IMR-90 (cell line): ENCODE measurements around the gene MRE11. TPM values are rescaled to one million over a fixed set of nuclear protein-coding genes. Genes with fewer than 3 reads are reported as not detected.

ENCODE experiments used
- ATAC-seq: fragments of 200-7000 bp; cut with Tn5 transposase; 2 replicates; pipeline ENCODE4 v1.9.1; 2020; ENCODE audit warnings: low read depth, mild to moderate bottlenecking, moderate library complexity
- BruUV-seq: library from RNA; stranded (reverse); fragments of 400-500 nt; replicated peaks from 2 replicates; lab custom pipeline; 2021; lab: Mats Ljungman, UMichigan
- CTCF ChIA-PET: fragments of 300-600 bp; formaldehyde crosslinking; extraction: SDS; loops from one replicate; lab custom pipeline; 2021; ENCODE audit warnings: antibody characterized with exemption; lab: Yijun Ruan, JAX
- POLR2A ChIA-PET: fragments of 300-600 bp; sonication (Branson Sonifier 250); formaldehyde crosslinking; loops from one replicate; lab custom pipeline; 2022; ENCODE audit warnings: antibody characterized with exemption; ENCODE audit not compliant: unreplicated experiment; lab: Charles Lee
- DNase-seq: peaks from one replicate; pipeline ENCODE4 v3.0.0; 2013
- H2AFZ ChIP-seq: replicated peaks from 2 replicates; pipeline ENCODE3; 2013; ENCODE audit warnings: low read length, mild to moderate bottlenecking; ENCODE audit not compliant: poor library complexity
- H2AK5ac ChIP-seq: 2 replicates; pipeline ENCODE4 v1.6.1; 2013; ENCODE audit warnings: low read depth, low read length, inconsistent platforms
- H2AK9ac ChIP-seq: replicated peaks from 2 replicates; pipeline ENCODE3; 2013; ENCODE audit warnings: mild to moderate bottlenecking, low read depth, low read length, moderate library complexity; ENCODE audit not compliant: poor library complexity
- H2BK120ac ChIP-seq: 2 replicates; pipeline ENCODE4 v1.6.1; 2013; ENCODE audit warnings: low read depth, low read length, inconsistent platforms
- H2BK15ac ChIP-seq: 3 replicates; pipeline ENCODE4 v1.6.1; 2013; ENCODE audit warnings: low read depth, low read length, inconsistent platforms
- H2BK20ac ChIP-seq: 2 replicates; pipeline ENCODE4 v1.6.1; 2013; ENCODE audit warnings: low read depth, mild to moderate bottlenecking, inconsistent platforms, low read length, moderate library complexity
- H2BK5ac ChIP-seq: 2 replicates; pipeline ENCODE4 v1.6.1; 2013; ENCODE audit warnings: mild to moderate bottlenecking, low read depth, low read length, inconsistent platforms; ENCODE audit not compliant: poor library complexity, severe bottlenecking
- H3K14ac ChIP-seq: replicated peaks from 2 replicates; pipeline ENCODE4 v1.6.1; 2013; ENCODE audit warnings: low read depth, low read length, inconsistent platforms
- H3K18ac ChIP-seq: 2 replicates; pipeline ENCODE4 v1.6.1; 2013; ENCODE audit warnings: low read depth, low read length, control low read depth
- H3K23ac ChIP-seq: 2 replicates; pipeline ENCODE4 v1.6.1; 2013; ENCODE audit warnings: low read depth, low read length, inconsistent platforms
- H3K27ac ChIP-seq: 2 replicates; pipeline ENCODE4 v1.5.1; 2013; ENCODE audit warnings: mild to moderate bottlenecking, control low read depth, low read length; ENCODE audit not compliant: insufficient read depth
- H3K27me3 ChIP-seq: 2 replicates; pipeline ENCODE4 v1.6.1; 2013; ENCODE audit warnings: low read length; ENCODE audit not compliant: control insufficient read depth, insufficient read depth
- H3K36me3 ChIP-seq: 2 replicates; pipeline ENCODE4 v1.6.1; 2013; ENCODE audit warnings: low read length, mixed read lengths; ENCODE audit not compliant: control insufficient read depth, insufficient read depth
- H3K4ac ChIP-seq: 2 replicates; pipeline ENCODE4 v1.6.1; 2013; ENCODE audit warnings: low read depth, low read length, inconsistent platforms
- H3K4me1 ChIP-seq: 2 replicates; pipeline ENCODE4 v1.6.1; 2013; ENCODE audit warnings: low read length, mixed read lengths; ENCODE audit not compliant: control insufficient read depth, insufficient read depth
- H3K4me2 ChIP-seq: 2 replicates; pipeline ENCODE4 v1.6.1; 2013; ENCODE audit warnings: low read depth, mild to moderate bottlenecking, control low read depth, low read length, moderate library complexity
- H3K4me3 ChIP-seq: 2 replicates; pipeline ENCODE4 v1.5.1; 2013; ENCODE audit warnings: low read depth, mild to moderate bottlenecking, control low read depth, low read length, moderate library complexity; ENCODE audit not compliant: insufficient read depth
- H3K56ac ChIP-seq: 2 replicates; pipeline ENCODE4 v1.6.1; 2013; ENCODE audit warnings: low read length, inconsistent platforms; ENCODE audit not compliant: insufficient read depth; ENCODE audit errors: extremely low read depth
- H3K79me1 ChIP-seq, 2 experiments: 2 replicates each; pipeline ENCODE4 v1.6.1; 2013; ENCODE audit warnings: low read length in 2 of 2, inconsistent platforms in 1 of 2, low read depth in 1 of 2
- H3K9ac ChIP-seq: 2 replicates; pipeline ENCODE4 v1.6.1; 2013; ENCODE audit warnings: low read depth, low read length, control low read depth
- H3K9me1 ChIP-seq: 2 replicates; pipeline ENCODE4 v1.6.1; 2013; ENCODE audit warnings: low read length, inconsistent platforms; ENCODE audit not compliant: insufficient read depth
- H3K9me3 ChIP-seq: 2 replicates; pipeline ENCODE4 v1.6.1; 2013; ENCODE audit warnings: low read length; ENCODE audit not compliant: control insufficient read depth, insufficient read depth
- H4K20me1 ChIP-seq: 2 replicates; pipeline ENCODE4 v1.6.1; 2013; ENCODE audit warnings: low read length, inconsistent platforms; ENCODE audit not compliant: insufficient read depth
- H4K5ac ChIP-seq: 2 replicates; pipeline ENCODE4 v1.6.1; 2013; ENCODE audit warnings: mild to moderate bottlenecking, low read depth, low read length, control low read depth
- H4K8ac ChIP-seq, 2 experiments: 2 replicates each; pipeline ENCODE4 v1.6.1; 2013; ENCODE audit warnings: low read depth in 2 of 2, low read length in 2 of 2, control low read depth in 1 of 2, inconsistent platforms in 1 of 2
- H4K91ac ChIP-seq: 2 replicates; pipeline ENCODE4 v1.6.1; 2013; ENCODE audit warnings: low read depth, low read length, inconsistent platforms; ENCODE audit not compliant: insufficient read depth
- CEBPB ChIP-seq: IDR thresholded peaks from 2 replicates; pipeline ENCODE4 v1.6.1; 2012; ENCODE audit warnings: low read depth, low read length, improper control_type of control experiment
- CHD1 ChIP-seq: IDR thresholded peaks from 2 replicates; pipeline ENCODE4 v1.6.1; 2012; ENCODE audit warnings: low read depth, low read length, improper control_type of control experiment
- CTCF ChIP-seq: conservative IDR thresholded peaks from 2 replicates; pipeline ENCODE4 v1.5.1; 2012; ENCODE audit warnings: mild to moderate bottlenecking, low read depth, low read length, improper control_type of control experiment
- FOS ChIP-seq: fragments of 150-350 bp; IDR thresholded peaks from 2 replicates; pipeline ENCODE4 v1.6.1; 2016; ENCODE audit warnings: low read depth, low read length
- POLR2A ChIP-seq: IDR thresholded peaks from 2 replicates; pipeline ENCODE4 v1.6.1; 2012; ENCODE audit warnings: mild to moderate bottlenecking, low read depth, low read length
- RCOR1 ChIP-seq: IDR thresholded peaks from 2 replicates; pipeline ENCODE4 v1.6.1; 2012; ENCODE audit warnings: mild to moderate bottlenecking, low read length, improper control_type of control experiment; ENCODE audit not compliant: insufficient replicate concordance
- RFX5 ChIP-seq: IDR thresholded peaks from 2 replicates; pipeline ENCODE4 v1.8.0; 2012; ENCODE audit warnings: low read depth, mild to moderate bottlenecking, low read length, moderate library complexity
- WGBS, 2 experiments: methylation state at CpG; one replicate each; pipeline versions ENCODE4 v1.1.5 to v1.1.7; 2013; ENCODE audit warnings: missing lambda C conversion rate in 2 of 2; ENCODE audit not compliant: insufficient read length in 1 of 2; ENCODE audit errors: extremely low coverage in 2 of 2; 5-methylcytosine and 5-hydroxymethylcytosine counted together
- dilution Hi-C: fragments of 300-500 bp; cut with HindIII; formaldehyde crosslinking; loops from one replicate; pipeline ENCODE4 v1.14.3; 2018; ENCODE audit warnings: low sequenced_read_pairs; ENCODE audit not compliant: unreplicated experiment
- in situ Hi-C: fragments of 300-500 bp; cut with MboI; formaldehyde crosslinking; loops from 3 replicates; pipeline ENCODE4 v1.14.3; 2019; ENCODE audit warnings: low sequenced_read_pairs, inconsistent platforms, mixed read lengths
- intact Hi-C: fragments of 100-400 bp; cut with micrococcal nuclease; formaldehyde crosslinking; loops from 2 replicates; pipeline ENCODE4 v1.10.0; 2022
- polyA plus RNA-seq, 3 experiments: library from polyadenylated mRNA; depleted of rRNA; stranded (reverse); fragments of >200 nt; gene quantifications; 2 replicates each; pipeline ENCODE4 v1.2.3, GENCODE V29; 2012; ENCODE audit warnings: low replicate concordance in 1 of 3
- total RNA-seq: library from RNA; depleted of rRNA; stranded (reverse); fragments of >200 nt; gene quantifications from 2 replicates; pipeline ENCODE4 v1.2.3, GENCODE V29; 2012
- TF ChIP-seq, protein P1 (sequence below): fragments of 150-350 bp; IDR thresholded peaks from 2 replicates; pipeline ENCODE4 v1.6.1; 2016; ENCODE audit warnings: low read depth, mild to moderate bottlenecking, low read length, moderate library complexity, borderline replicate concordance

The MRE11 gene
- total and polyA plus RNA-seq, 2 of the 4 experiments (the other 2 are of a cell fraction), result 9.0 to 15.6 TPM

DNA sequence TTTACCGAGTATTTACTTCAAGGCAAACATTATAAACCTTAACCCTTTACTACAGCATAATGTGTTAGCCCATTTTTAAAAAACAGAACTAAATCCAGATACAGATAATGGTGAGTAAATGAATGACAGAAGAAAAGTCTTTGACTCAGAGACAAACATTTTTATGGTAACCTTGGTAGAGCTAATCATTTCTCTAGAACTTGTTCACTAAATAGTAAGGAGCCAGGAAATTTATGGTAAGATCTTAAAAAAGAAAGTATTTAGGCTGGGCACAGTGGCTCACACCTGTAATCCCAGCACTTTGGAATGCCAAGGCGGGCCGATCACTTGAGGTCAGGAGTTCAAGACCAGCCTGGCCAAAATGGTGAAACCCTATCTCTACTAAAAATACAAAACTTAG is 38.6 kb upstream of the MRE11 start:
- Histone ChIP-seq H3K27me3 (peaks cover 1% of the 10 kb centered on the region; the same call in 1 of the 2 replicates), H3K14ac (no peak overlapping the region), H2BK20ac (no peak overlapping the region), H2BK5ac (no peak overlapping the region), H3K4me1 (peaks cover 3% of the 10 kb centered on the region), H3K4ac (no peak overlapping the region), H3K36me3 (no peaks in the 10 kb centered on the region), H3K4me2 (no peak overlapping the region), H4K5ac (no peak overlapping the region), H3K27ac (no peak overlapping the region), H2AFZ (no peak overlapping the region), H4K20me1 (no peaks in the 10 kb centered on the region), H2BK15ac (no peak overlapping the region), H3K9me1 (no peaks in the 10 kb centered on the region), H3K9ac (no peak overlapping the region), H3K56ac (no peak overlapping the region), H2BK120ac (no peak overlapping the region), H3K79me1 (no peaks in the 10 kb centered on the region), H4K91ac (no peak overlapping the region), H3K9me3 (no peaks in the 10 kb centered on the region), H2AK9ac (no peak overlapping the region), H3K18ac (no peak overlapping the region), H3K23ac (no peak overlapping the region), H3K4me3 (no peak overlapping the region), H2AK5ac (no peak overlapping the region), H4K8ac (no peak overlapping the region)
- ATAC-seq (no peak), DNase-seq (no peak)
- intact Hi-C loops (no loop called here), dilution Hi-C loops (no loop called here), in situ Hi-C loops (no loop called here)
- CTCF ChIA-PET, result no interaction called here
- no TSS peak for BruUV-seq
- POLR2A ChIA-PET, result no interaction called here
- WGBS, 2 experiments, result 92% methylated on average over 2 of the region's 3 CpGs; no CpG with 5 or more reads in 1 of the 2 experiments
- no peak for TF ChIP-seq POLR2A
- TF ChIP-seq, protein P1, sequence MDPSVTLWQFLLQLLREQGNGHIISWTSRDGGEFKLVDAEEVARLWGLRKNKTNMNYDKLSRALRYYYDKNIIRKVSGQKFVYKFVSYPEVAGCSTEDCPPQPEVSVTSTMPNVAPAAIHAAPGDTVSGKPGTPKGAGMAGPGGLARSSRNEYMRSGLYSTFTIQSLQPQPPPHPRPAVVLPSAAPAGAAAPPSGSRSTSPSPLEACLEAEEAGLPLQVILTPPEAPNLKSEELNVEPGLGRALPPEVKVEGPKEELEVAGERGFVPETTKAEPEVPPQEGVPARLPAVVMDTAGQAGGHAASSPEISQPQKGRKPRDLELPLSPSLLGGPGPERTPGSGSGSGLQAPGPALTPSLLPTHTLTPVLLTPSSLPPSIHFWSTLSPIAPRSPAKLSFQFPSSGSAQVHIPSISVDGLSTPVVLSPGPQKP, result no peak
- TF ChIP-seq CTCF, result no peak
- no peak for TF ChIP-seq FOS
- no peak for TF ChIP-seq RFX5
- TF ChIP-seq CHD1, result no peak
- no peak for TF ChIP-seq RCOR1
- TF ChIP-seq CEBPB, result no peak
